Tibial nerve (tissue), 4 donors: ENCODE results near the gene PI16.

Experiments used
- EP300 ChIP-seq, 2 donors: sonication (generic); formaldehyde crosslinking; IDR thresholded peaks; one replicate each; pipeline ENCODE4 v1.6.1; 2017; ENCODE audit warnings: antibody characterized with exemption in 2 of 2, mild to moderate bottlenecking in 1 of 2
- POLR2A ChIP-seq, 2 donors: fragments of 450-650 bp; IDR thresholded peaks; one replicate each; pipeline ENCODE4 v1.6.1; 2017; ENCODE audit warnings: antibody characterized with exemption in 2 of 2, mild to moderate bottlenecking in 2 of 2, moderate library complexity in 2 of 2
- TF ChIP-seq, protein P1 (sequence below), 5 experiments: fragments of 200-600 bp in 3 of 5; fragments of 450-650 bp in 2 of 5; sonication (generic) in 3 of 5; IDR thresholded peaks; one replicate each; pipeline ENCODE4 v1.5.1; 2016 to 2019; ENCODE audit warnings: antibody characterized with exemption in 5 of 5, mild to moderate bottlenecking in 3 of 5, moderate library complexity in 2 of 5

DNA sequence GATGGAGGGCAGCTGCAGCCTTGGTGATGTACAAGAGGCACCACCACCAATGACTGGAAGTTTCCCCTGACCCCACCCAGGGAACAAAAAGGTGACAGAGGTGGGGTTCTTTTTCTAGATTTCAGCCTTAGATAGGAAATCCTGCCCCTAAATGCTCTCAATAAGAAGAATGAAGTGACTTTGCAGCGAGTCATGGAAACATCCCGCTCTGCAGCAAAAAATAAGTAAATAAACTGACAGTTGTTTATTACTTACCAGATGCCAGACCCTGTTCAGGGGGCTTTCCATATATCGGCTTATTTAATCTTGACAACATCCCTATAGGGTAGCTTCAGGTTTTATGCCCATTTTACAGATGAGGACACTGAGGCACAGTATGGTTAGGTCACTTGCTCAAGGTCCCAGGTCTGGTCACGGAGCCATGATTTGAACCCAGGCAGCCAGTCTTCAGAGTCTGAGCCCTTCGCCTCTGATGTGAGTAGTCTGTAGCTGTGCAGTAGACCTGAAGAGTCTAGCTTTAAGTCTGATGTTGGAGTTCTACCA, 49.6 kb upstream of the PI16 start:
- TF ChIP-seq, protein P1, sequence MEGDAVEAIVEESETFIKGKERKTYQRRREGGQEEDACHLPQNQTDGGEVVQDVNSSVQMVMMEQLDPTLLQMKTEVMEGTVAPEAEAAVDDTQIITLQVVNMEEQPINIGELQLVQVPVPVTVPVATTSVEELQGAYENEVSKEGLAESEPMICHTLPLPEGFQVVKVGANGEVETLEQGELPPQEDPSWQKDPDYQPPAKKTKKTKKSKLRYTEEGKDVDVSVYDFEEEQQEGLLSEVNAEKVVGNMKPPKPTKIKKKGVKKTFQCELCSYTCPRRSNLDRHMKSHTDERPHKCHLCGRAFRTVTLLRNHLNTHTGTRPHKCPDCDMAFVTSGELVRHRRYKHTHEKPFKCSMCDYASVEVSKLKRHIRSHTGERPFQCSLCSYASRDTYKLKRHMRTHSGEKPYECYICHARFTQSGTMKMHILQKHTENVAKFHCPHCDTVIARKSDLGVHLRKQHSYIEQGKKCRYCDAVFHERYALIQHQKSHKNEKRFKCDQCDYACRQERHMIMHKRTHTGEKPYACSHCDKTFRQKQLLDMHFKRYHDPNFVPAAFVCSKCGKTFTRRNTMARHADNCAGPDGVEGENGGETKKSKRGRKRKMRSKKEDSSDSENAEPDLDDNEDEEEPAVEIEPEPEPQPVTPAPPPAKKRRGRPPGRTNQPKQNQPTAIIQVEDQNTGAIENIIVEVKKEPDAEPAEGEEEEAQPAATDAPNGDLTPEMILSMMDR (IDR thresholded peaks at IDR 0.05) = no peak
- TF ChIP-seq POLR2A (IDR thresholded peaks at IDR 0.05) (no peak), EP300 (IDR thresholded peaks at IDR 0.05) (no peak)
